SKM-1 treated with dmso at 0.1 percent for 144 hours (cell line): ENCODE measurements around the gene PSMG2.
"Not testable (repeated sequence)": the region's sequence is repeated elsewhere in the genome, so short reads cannot be mapped to it uniquely, and the experiment has no call there.

Experiments
- DNase-seq: peaks from one replicate; lab custom pipeline; 2025; ENCODE audit not compliant: unreplicated experiment; lab: John Stamatoyannopoulos, UW

PSMG2 gene

DNA sequence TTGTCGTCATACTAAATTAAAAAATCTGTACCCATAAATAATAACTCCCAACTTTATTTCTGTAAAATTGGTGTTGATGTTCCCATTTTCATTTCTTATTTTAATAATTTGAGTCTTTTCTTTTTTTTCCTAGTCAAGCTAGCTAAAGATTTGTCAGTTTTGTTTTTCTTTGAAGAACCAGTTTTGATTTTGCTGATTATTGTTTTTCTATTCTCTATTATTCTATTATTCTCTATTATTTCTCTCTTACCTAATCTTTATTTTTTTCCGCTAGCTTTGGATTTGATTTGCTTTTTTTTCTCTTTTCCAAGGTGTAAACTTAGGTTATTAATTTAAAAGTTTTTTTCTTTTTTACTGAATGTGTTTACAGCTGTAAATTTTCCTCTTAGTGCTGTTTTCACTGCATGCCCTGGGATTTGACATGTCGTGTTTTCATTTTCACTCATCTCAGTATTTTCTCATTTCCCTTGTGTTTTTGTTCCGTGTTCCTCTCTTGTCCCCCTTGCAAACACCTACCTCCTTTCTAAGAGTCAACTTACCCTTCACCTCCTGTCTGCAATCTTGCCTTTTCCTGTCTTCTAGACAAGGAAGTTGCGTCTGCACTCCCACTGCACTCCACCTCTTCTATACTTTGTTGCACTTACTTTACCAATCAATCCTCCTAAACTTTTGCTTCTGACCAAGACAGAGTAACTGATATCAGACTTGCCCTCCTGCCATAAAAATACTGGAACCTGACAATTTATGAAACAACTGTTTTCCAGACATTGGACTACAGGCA lies 18.8 kb downstream of the PSMG2 start:
- no peak for DNase-seq

DNA sequence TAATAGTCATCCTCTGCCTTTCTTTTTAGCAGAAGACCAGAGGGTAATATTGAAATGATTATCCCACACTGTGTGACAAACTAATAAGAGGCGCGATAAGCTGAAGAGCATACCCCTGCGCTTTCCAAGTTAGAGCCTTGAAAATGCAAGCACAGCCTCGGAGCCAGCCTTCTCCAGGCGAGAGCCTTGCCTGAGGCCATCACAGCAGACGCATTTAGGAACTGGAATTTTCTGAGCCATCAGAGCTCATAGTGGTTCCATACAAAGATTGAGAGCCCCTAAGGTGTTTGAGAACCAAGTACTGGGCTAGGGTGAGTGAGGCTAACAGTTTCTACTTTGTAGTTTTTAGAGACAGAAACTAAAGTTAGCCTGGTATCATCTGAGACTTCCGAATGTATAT lies 19.9 kb downstream of the PSMG2 start:
- no peak for DNase-seq

DNA sequence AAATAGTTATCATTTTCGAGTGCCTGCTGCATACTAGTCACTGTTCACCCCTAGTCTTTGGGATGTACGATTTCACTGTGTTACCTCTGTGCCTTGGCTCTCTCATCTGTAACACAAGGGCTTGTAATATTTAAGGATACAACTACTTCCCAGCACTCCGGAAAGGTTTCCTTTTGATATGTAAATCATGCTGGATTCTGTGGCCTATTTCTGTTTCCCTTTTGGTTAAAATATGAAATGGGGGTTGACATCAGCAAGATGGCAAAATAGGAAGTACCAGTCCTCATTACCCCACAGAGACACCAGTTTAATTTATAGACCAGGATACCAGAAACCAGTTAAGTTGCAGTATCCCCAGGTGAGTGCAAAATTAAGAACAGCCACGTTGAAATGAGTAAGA lies 23.5 kb downstream of the PSMG2 start:
- no peak for DNase-seq

DNA sequence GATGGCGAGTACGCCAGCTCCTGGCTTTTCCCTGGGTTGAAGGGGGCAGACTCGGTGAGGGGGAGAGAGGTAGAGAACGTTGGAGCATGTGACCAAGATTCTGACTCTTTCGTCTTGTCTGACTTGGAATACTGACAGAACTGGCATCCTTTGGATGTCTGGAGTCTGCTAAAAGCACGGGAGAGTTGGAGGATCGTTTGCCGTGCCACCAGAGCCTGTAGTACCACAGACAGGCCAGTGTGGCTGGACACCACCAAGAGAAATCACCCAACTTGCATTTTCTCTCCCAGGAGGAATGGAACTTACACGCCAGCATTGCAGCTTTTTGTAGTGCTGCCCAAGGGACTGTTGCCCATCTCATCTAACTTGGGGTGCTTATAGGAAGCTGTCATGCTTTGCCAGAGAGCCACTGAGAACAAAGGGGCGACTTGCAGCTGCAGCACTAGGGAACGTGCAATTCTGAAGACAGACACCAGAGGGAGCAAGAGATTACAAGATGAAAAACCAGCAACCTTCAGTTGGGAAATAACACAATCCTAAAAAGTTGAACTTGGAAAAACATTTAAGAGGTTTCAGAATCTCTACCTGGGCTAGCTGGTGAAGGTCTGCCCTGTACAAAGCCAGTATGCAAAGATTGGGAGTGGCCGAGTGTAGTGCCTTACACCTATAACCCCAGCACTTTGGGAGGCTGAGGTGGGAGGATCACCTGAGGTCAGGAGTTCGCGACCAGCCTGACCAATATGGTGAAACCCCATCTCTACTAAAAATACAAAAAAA lies 24.1 kb downstream of the PSMG2 start:
- DNase-seq: peak; percentile 63

GRCh38 chr18:12737243-12737902 lies 34.5 kb downstream of the PSMG2 start:
- no peak for DNase-seq

- DNase-seq: no peak
These were observed 38.5 kb downstream of the PSMG2 start for GRCh38 chr18:12741351-12741750.

DNA sequence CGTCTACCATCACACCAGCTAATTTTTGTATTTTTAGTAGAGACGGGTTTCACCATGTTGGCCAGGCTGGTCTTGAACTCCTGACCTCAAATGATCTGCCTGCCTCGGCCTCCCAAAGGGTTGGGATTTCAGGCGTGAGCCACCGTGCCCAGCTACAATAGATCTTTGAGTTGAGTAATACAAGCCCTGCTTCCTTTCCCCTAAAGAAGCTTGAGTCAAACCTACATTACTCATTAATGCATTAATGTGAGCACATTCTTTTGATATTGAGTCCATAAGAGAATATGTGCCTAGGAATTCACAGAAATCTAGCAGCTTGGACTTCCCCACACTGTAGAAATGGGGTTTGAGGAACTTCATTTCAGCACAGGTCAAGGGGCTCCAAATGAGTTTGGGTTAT lies 39.6 kb downstream of the PSMG2 start:
- no peak for DNase-seq

DNA sequence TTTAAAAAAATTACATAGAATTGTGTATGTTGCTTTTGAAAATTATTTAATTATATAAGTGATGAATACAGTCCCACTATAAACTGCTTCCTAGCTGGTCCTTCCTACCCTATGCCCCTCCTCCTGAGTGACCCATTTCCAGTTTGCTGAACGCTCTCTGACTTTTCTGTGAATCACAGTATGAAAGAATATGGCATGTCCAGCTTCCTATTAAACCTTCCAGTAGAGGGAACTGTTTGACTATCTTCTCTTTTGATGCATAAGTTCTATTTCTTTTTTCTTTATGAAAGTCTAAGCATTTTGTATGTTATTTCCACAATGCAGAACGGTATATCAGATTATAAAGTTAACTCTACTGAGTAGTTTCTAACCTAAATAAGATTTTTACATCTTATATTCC lies 41.3 kb downstream of the PSMG2 start:
- peak; percentile 37 for DNase-seq

DNA sequence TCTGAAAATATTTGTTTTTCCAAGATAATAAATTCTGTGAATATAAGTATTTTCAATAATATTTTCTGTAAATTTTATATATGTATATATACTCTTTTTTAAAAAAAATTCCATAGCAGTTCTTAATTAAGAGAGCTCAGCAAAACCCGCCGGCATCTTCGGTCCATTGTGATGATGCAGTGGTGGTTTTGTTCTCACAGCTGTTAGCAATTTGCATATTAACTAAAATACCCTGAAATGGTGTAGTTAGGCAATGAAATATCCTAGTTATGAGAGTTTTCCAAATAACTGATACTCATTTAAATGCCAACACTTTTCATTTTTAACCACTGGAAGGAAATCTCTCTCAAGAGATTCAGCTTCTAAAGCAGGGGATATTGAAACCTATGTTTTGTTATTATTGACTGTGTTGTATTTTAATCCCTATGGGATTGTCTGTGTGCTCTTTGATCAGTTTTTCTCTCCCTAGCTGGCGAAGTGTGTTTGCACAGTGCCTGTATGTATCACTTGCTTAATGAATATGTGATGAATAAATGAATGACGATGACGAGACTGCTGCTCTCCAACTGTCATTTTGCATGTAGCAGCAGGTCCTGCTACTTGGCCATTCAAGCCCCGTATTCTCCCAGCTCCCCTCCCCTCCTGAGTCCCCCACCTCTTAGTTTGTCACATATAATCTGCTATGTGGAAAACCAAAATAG lies 42.4 kb downstream of the PSMG2 start:
- no peak for DNase-seq

DNA sequence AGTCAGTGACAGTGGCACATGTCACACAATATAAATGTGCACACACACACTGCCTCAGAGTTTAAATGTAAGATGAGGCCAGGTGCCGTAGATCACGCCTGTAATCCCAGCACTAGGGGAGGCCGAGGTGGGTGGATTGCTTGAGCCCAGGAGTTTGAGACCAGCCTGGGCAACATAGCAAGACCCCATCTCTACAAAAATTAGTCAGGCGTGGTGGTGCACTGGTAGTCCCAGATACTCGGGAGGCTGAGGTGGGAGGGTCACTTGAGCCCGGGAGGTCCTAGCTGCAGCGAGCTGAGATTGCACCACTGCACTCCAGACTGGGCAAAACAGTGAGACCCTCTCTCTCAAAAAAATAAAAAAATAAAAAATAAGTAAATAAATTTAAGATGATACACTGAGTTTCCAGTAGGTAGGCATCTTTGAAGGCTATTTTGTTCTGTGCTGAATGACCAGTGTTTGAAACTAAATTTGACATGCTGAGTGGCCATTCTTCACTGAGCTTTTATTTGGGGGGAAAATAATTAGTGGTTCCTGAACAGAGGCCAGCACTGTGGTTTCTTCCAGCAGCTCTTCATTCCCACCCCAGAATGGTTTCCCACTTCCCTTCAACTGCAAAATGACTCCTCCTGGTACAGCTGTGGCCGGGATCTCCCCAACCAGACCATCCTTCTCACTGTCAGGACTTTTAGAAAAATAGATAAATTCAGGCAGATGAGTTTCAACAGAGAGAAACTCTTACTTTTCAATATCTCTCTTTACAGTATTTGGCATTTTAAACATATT lies 44.9 kb downstream of the PSMG2 start:
- no peak for DNase-seq

GRCh38 chr18:12748671-12749070 lies 45.8 kb downstream of the PSMG2 start:
- DNase-seq: no peak

DNA sequence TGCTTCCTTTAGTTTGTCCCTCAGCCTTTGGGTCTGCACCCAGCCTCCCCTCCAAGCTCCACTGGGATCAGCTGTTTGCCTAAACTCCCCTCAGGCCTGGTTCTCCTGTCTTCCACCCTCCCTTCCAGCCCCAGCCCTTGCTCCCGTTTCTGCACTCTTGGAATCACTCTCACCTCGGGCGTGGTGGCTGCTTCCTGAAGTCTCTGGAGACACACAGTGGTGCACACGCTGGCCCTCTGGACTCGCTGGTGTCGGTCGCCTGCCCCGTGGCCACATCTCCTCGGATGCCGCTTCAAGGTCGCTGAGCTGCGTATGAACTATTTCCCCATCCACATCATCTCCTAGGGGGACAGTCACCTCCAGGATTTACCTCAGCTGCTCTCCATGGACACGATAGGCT lies 46.3 kb downstream of the PSMG2 start:
- DNase-seq: no peak

DNA sequence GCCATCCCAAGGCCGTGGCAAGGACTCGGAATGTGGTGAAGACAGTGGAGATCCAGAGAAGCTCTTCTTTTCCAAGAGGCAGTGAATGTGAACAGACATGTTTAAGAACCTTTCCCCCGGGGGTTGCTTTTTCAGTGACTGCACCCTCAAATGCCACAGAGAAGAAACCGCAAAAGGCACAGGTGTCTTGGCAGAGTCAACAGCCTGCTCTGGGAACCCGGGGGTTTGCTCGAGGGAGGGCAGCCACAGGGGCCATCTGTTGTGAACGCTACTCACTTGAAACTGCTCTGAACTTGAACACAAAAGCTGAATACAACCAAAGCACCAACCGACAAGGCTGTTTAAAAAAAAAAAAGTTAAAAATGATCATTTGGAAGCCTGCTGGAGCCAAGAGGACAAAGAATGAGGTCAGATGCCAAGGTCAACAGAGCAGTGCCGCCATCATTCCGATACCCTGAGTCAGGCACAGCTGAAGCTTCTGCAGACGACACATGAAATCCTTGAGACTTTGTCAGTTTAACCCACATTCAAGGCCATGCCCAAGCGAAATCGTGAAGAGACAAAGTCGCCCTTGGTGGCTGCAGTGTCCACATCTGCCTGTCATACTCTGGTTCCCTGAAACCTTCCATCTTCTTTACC lies 47.4 kb downstream of the PSMG2 start:
- DNase-seq: no peak

- DNase-seq: no peak
These were observed 48.1 kb downstream of the PSMG2 start for GRCh38 chr18:12750715-12751502.

DNA sequence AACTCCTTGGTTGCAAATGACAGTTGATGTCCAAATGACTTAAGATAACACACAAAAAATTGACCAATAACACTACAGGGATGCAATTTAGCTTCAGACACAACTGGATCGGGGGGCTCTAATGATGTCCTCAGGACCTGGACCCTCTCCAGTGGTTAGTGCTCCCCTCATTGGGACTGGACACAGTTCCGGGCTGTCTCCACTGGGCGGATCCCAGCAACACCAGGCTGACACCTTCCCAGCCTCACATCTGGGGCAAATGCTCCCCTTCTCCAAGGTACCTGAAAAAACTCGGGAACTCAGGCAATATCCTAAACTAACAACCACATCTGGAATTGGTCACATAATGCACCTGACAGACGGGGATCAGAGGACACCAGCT lies 48.7 kb downstream of the PSMG2 start:
- DNase-seq: no peak

DNA sequence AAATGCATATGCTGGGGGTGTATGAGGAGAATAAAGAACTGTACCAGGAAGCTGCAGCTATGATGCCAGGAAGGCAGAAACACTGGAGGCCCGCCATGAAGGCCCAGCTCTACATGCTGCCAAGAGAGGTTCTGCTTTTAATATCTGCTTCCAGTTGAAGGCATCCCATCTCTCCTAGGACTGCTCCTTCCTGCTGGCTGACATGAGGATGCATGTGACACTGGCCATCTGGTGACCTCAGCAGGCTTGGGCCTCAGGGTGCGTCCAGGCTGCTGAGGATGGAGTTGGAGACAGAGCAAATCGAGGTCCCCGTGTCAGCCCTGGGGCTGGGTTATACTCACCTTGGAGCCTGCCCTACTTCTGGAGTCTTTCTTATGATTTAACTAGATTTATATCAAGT lies 49.0 kb downstream of the PSMG2 start:
- no peak for DNase-seq

DNA sequence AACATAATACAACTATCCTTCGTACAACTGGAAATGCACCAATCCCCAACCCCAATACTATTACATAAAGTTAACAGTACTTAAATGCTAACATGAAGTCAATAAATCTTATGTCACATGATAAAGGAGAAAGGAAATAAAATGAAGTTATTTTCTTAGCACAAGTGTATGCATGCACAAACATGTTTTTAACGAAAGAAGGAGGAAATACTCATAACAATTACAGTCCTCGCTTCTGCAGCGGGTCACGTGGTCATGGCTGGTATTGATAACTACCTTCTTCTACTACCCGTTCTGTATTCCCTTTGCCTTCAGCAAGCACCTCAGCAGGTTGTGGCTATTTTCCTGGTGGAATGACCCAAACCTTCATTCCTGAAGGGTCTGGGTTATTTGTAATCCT lies 51.7 kb downstream of the PSMG2 start:
- no peak for DNase-seq

GRCh38 chr18:12755606-12756005 lies 52.8 kb downstream of the PSMG2 start:
- not testable (repeated sequence) for DNase-seq

DNA sequence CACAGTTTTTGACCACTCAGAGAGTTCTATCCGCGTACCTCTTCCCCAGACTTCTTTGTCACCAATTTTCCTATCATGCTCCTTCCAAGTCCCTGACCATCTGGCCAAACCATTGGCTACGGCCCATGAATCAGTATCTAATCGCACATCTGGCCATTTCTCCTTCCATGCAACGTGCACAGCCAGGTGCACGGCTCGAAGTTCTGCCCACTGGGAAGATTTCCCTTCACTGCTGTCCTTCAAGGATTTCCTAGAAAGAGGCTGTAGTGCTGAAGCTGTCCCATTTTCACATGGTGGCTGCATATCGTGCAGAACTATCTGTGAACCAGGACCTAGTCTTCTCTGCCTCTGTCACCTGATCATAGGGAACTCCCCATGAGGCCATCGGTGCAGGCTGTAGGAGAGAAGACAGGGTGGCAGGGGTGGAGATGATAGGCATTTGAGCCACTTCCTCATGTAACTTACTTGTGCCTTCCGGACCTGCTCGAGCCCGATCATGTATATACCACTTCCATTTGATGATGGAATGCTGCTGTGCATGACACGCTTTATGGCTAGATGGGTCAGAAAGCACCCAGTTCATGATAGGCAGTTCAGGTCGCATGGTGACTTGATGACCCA lies 53.9 kb downstream of the PSMG2 start:
- DNase-seq: not testable (repeated sequence)
